ENCODE results near the gene KLF14.

KLF14 gene

GRCh38 chr7:130689683-130690082 lies 44.3 kb downstream of the KLF14 start:
- Histone ChIP-seq H3K9me3 (ENCODE audit: control insufficient read depth in 1 of 2, low read length in 2 of 2) (no peaks in the 10 kb centered on the region), H3K36me3 (ENCODE audit: control insufficient read depth in 1 of 2, insufficient read depth in 2 of 2, low read length in 2 of 2) (no peaks in the 10 kb centered on the region), H3K4me1 (ENCODE audit: control insufficient read depth in 1 of 2, insufficient read depth in 2 of 2, low read length in 2 of 2) (no peaks in the 10 kb centered on the region), H3K4me3 (ENCODE audit: low read depth in 1 of 2, low read length in 2 of 2) (no peak overlapping the region), H3K27ac (ENCODE audit: low read depth, low read length) (no peak overlapping the region), H3K9ac (ENCODE audit: low read depth in 1 of 2, low read length in 2 of 2) (no peak overlapping the region), H3K27me3 (ENCODE audit: control insufficient read depth in 1 of 2, insufficient read depth in 2 of 2, low read length in 2 of 2) (no peaks in the 10 kb centered on the region)

GRCh38 chr7:130683026-130683425 lies 51.0 kb downstream of the KLF14 start:
- Histone ChIP-seq H3K4me1 (ENCODE audit: control insufficient read depth in 1 of 2, insufficient read depth in 2 of 2, low read length in 2 of 2) (no peaks in the 10 kb centered on the region), H3K9me3 (ENCODE audit: control insufficient read depth in 1 of 2, low read length in 2 of 2) (no peaks in the 10 kb centered on the region), H3K9ac (ENCODE audit: low read depth in 1 of 2, low read length in 2 of 2) (no peak overlapping the region), H3K27ac (ENCODE audit: low read depth, low read length) (no peak overlapping the region), H3K36me3 (ENCODE audit: control insufficient read depth in 1 of 2, insufficient read depth in 2 of 2, low read length in 2 of 2) (no peaks in the 10 kb centered on the region), H3K4me3 (ENCODE audit: low read depth in 1 of 2, low read length in 2 of 2) (no peak overlapping the region), H3K27me3 (ENCODE audit: control insufficient read depth in 1 of 2, insufficient read depth in 2 of 2, low read length in 2 of 2) (no peaks in the 10 kb centered on the region)

Data from duodenal mucosa (tissue), 2 donors.